ENCODE results near the gene PHF11. TPM values are rescaled to one million over a fixed set of nuclear protein-coding genes. Genes with fewer than 3 reads are reported as not detected.

PHF11 gene
- total RNA-seq, 1 donor from 2014 or later = 34.3 TPM

GRCh38 chr13:49512578-49512977 lies 16.8 kb downstream of the PHF11 start:
- peaks cover 18% of the 10 kb centered on the region for H3K36me3 Mint-ChIP-seq (ENCODE audit: insufficient read depth)
- TF ChIP-seq CTCF (IDR thresholded peaks at IDR 0.05; ENCODE audit: unreplicated experiment) = no peak
- H3K27ac Mint-ChIP-seq = no peak overlapping the region

GRCh38 chr13:49516467-49516866 lies 20.7 kb downstream of the PHF11 start:
- Mint-ChIP-seq H3K36me3 (ENCODE audit: insufficient read depth) (peaks cover 17% of the 10 kb centered on the region), H3K4me3 (ENCODE audit: low read depth) (no peak overlapping the region), H3K4me1 (ENCODE audit: low read depth) (no peaks in the 10 kb centered on the region), H3K27me3 (no peaks in the 10 kb centered on the region), H3K27ac (no peak overlapping the region), H3K9me3 (ENCODE audit: low read depth) (no peaks in the 10 kb centered on the region)
- TF ChIP-seq CTCF (IDR thresholded peaks at IDR 0.05; ENCODE audit: unreplicated experiment) = no peak
- no peak for DNase-seq (ENCODE audit: low spot score, unreplicated experiment)

More at GRCh38 chr13:49512578-49512977, 16.8 kb downstream of the PHF11 start:
- H3K9me3 Mint-ChIP-seq (ENCODE audit: low read depth) = peaks cover 3% of the 10 kb centered on the region
- H3K4me3 Mint-ChIP-seq (ENCODE audit: low read depth) = no peak overlapping the region
- H3K27me3 Mint-ChIP-seq = no peaks in the 10 kb centered on the region
- no peaks in the 10 kb centered on the region for H3K4me1 Mint-ChIP-seq (ENCODE audit: low read depth)
- DNase-seq (ENCODE audit: low spot score, unreplicated experiment) = no peak

- H3K27me3 Mint-ChIP-seq = no peaks in the 10 kb centered on the region
- DNase-seq (ENCODE audit: low spot score, unreplicated experiment) = no peak
These were observed 21.7 kb downstream of the PHF11 start for GRCh38 chr13:49517461-49517860.

GRCh38 chr13:49521224-49521623 lies 25.5 kb downstream of the PHF11 start:
- DNase-seq (ENCODE audit: low spot score, unreplicated experiment) = no peak
- no peak for TF ChIP-seq CTCF (IDR thresholded peaks at IDR 0.05; ENCODE audit: unreplicated experiment)
- no peaks in the 10 kb centered on the region for H3K4me1 Mint-ChIP-seq (ENCODE audit: low read depth)
- no peak overlapping the region for H3K27ac Mint-ChIP-seq
- no peaks in the 10 kb centered on the region for H3K9me3 Mint-ChIP-seq (ENCODE audit: low read depth)
- no peaks in the 10 kb centered on the region for H3K27me3 Mint-ChIP-seq
- no peak overlapping the region for H3K4me3 Mint-ChIP-seq (ENCODE audit: low read depth)
- H3K36me3 Mint-ChIP-seq (ENCODE audit: insufficient read depth) = peaks cover 9% of the 10 kb centered on the region

More at GRCh38 chr13:49517461-49517860, 21.7 kb downstream of the PHF11 start:
- TF ChIP-seq CTCF (IDR thresholded peaks at IDR 0.05; ENCODE audit: unreplicated experiment) = peak; percentile 50
- H3K36me3 Mint-ChIP-seq (ENCODE audit: insufficient read depth) = peaks cover 16% of the 10 kb centered on the region
- H3K4me1 Mint-ChIP-seq (ENCODE audit: low read depth) = no peaks in the 10 kb centered on the region
- no peak overlapping the region for H3K4me3 Mint-ChIP-seq (ENCODE audit: low read depth)
- H3K27ac Mint-ChIP-seq = no peak overlapping the region
- no peaks in the 10 kb centered on the region for H3K9me3 Mint-ChIP-seq (ENCODE audit: low read depth)

- Mint-ChIP-seq H3K27me3 (no peaks in the 10 kb centered on the region), H3K4me1 (ENCODE audit: low read depth) (no peaks in the 10 kb centered on the region), H3K9me3 (ENCODE audit: low read depth) (no peaks in the 10 kb centered on the region), H3K4me3 (ENCODE audit: low read depth) (no peak overlapping the region), H3K27ac (peak overlapping the region; percentile 29), H3K36me3 (ENCODE audit: insufficient read depth) (peaks cover 6% of the 10 kb centered on the region)
- no peak for DNase-seq (ENCODE audit: low spot score, unreplicated experiment)
- no peak for TF ChIP-seq CTCF (IDR thresholded peaks at IDR 0.05; ENCODE audit: unreplicated experiment)
These were observed 29.2 kb downstream of the PHF11 start for GRCh38 chr13:49524740-49525501.

Measured in progenitor cell of endocrine pancreas (in vitro differentiated cells).